ENCODE data around the gene IQSEC2.

IQSEC2 gene

DNA sequence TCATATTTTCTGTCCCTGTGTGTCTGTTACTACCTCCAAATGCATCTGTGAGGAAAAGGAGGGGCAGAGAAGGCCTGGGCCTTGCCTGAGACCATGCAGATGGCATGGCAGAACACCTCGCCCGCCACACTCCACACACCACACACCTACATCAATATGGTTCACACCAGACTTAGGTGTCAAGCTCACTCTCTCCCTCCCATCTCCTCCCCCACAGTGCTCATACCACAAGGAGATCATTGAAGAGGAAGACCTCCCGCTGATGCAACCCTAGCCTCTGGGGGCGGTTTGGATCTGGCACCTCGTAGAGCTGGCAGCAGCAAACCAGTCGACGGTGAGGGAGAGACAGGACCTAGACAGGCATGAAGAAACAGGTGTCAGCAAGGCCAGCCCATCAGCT is 39.8 kb downstream of the IQSEC2 start:
- no peak for DNase-seq

DNA sequence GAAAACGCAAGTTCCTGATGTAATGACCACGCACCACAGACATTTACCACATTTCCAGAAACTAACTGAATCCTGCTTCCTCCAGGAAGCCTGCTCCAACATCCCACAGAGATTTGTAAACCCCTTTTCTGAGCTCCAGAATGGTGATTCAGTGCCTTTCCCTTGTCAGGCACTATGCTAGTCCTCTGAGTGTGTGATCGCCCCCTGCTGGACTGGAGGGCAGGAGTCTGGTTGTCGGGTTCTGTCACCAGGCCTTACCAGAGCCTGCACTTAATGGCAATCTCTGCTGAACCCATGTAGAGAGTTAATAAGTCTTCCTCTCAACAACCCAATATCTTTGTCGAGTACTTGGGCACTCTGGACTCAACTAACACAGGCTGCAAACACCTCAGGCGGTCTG is 41.9 kb downstream of the IQSEC2 start:
- no peak for DNase-seq

DNA sequence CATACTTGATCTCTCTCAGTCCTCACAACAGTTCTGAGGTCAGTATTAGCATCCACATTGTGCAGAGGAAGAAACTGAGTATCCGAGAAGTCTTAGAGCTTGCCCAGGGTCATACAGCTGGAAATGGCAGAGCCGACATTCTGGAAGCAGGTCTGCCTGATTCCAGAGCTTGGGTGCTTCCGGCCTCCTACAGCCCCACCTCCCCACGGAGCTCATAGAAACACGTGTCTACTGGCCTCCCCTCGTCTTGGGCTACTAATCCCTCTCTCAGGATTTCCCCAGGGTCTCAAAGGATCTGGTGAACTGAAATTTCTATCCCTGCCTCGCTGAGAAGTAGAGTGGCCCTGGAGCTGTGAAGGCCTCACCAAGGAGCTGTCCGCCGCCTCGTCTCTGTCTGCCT is 44.3 kb downstream of the IQSEC2 start:
- DNase-seq = no peak

DNA sequence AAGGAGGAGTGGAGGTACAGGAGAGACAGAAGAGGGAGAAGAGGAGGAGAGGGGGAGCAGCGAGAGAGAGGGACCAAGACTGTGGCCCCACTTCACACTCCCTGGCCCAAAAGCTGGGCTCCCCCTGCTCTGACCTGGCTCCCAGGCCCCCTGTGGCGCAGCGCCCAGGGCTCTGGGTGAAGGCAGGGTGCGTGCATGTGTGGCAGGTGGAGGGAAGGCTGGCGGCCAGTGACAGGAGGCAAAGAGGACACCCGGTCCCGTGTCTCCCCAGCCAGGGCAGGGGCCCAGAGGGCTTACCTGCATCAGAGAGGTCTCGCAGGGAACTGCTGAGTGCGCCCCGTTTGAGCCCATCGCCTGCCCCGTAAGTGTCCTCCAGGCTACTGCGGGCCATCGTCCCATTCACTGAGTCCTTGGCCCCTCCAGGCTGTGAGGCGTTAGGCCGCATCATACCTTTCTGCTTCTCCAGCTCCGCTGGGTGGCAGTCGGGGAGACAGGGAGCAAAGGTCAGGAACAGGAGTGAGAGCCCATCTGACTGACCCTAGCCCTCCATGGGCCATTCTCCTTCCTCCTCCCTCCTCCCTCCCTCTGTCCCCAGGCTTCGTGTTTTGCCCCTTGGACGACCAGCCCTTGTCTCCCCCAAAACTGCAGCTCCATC is 45.2 kb downstream of the IQSEC2 start:
- DNase-seq = no peak

DNA sequence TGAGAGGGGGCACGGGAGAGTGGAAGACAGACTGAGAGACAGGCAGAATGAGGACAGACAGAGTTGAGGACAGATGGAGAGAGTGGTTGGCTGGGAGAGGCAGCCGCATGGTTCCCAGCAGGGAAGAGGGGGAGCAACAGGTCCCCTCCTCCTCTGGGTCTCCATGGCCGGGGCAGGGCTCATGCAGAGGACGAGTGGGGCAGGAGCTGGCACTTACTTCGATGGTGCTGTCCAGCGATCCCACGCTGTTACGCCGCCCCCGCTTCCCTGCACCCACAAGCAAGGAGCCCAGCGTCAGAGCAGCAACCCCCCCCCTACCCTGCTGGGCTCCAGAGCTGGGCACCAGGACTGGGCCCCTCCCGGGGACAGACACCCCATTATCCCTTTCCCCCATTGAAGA is 45.8 kb downstream of the IQSEC2 start:
- no peak for DNase-seq

DNA sequence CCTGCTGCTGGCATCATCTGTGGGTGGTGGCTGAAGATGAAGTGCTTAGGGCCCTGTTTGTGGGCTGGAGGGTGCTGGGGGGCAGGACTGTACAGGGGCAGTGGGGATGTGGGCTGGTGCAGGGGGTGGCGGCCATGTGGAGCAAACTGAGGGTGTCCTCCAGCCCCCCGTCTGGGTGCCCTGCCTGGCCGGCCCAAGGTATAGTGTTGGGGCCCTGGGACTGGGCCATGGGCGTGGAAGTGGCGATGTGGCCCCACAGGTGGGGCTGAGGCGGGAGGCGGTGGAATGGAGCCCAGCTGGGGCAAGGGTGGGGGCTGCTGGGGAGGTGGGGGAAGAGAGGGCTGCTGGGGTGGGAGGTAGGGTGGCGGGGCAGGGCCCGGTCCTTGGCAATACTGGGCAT is 46.9 kb downstream of the IQSEC2 start:
- no peak for DNase-seq

DNA sequence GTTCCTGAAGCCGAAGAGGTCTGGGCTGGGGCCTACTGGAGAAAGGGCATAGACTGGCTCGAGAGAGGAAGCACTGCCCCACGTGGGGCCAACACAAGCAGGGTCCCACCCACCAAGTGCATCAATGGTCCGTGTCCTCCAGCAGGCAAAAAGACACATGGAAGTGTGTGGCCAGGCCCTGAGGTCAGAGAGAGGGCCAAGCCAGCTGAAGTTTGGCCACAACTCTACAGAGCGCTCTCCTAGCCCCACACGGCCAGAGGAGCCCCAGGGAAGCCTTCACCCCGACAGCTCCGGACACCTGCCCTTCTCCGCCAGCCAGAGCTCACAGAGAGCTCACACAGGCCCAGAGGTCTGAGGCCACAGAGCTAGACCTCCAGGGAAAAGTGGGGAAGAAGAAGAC is 47.8 kb downstream of the IQSEC2 start:
- no peak for DNase-seq

DNA sequence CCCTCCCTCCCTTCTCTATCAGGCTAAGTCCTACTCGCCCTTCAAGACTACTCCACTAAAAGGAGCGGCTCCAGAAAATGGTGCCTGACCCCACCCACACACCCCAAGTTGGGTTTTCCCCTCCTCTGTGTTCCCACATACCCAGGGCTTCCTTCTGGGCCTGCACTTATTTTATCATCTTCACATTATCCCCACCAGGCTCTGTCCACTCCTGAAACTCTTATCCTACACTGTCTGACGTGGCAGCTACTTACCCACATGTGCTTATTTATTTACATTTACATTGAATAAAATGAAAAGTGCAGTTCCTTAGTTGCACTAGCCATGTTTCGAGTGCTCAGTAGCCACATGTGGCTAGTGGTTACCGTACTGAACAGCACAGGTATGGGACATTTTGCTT is 51.3 kb downstream of the IQSEC2 start:
- DNase-seq = no peak

DNA sequence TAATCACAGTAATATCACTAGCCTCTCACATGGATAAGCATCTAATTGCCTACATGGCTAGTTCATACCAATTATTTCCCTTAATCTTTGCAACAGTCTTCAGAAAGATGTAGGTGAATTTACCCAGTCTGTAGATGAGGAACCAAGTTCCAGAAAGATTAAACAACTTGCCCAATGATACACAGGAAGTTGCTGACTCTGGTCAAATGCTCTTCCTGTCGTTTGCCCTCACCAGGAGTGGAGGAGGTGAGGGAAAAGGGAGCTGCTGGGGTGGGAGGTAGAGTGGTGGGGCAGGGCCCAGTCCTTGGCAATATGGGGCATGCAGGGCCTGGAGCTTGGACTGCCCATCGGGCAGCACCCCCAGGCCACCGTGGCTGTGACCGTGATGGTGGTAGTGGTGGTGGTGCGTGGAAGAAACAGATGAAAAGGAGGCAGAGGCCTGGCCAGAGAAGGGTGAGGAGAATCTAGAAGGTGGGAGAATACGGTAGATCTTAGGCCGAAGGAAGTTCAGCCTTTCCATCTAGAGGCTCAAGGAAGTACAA is 54.1 kb downstream of the IQSEC2 start:
- DNase-seq = no peak

DNA sequence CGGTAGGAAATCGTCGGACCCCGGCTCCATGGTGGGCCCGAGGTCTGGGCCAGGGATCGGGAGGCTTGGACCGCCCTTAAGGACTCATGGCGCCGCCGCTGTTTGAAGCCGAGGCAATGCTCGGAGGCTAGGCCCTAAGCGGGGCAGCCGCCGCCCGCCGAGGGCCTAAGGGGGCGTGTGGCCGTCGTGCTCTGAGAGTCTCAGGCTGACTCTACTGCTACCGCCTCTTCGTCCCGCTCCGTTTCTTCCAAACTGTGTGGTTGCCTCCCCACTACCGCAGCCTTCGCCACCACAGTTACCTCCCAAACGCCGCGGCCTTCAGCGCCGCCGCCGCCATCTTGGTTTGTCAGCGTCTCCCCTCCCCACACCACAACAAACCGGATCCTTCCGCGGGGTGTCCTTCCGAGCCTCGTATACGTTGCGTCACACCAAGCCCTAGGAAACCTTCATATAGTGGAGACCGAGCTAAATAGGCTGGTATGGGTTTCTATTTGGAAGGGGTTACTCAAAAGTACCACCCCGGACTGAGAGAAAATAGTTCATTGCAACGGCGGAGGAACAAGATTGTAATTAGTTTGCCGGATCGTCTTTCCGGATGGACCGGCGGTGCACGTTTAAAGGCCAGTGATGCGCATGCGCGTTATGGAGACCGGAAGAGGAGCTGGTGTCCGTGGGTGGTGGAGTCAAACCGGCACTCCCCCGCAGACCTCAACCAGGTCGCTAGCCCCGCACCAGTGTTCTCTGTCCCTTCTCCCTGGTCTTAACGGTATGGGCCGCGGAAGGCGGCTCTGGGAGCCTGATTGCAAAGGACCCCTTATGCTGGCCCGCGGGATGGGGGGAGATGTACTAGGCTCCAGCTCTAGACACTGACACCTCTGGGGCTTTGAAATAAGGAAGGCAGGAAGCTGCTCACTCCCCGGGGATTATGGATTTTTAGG is 56.3 kb downstream of the IQSEC2 start, which contains the start of gene KDM5C:
TSS of gene KDM5C (minus strand) at position 348 of the 938 bp plus-strand sequence. CDS start at position 30, 318 bp downstream.
- DNase-seq = peak; percentile 78

DNA sequence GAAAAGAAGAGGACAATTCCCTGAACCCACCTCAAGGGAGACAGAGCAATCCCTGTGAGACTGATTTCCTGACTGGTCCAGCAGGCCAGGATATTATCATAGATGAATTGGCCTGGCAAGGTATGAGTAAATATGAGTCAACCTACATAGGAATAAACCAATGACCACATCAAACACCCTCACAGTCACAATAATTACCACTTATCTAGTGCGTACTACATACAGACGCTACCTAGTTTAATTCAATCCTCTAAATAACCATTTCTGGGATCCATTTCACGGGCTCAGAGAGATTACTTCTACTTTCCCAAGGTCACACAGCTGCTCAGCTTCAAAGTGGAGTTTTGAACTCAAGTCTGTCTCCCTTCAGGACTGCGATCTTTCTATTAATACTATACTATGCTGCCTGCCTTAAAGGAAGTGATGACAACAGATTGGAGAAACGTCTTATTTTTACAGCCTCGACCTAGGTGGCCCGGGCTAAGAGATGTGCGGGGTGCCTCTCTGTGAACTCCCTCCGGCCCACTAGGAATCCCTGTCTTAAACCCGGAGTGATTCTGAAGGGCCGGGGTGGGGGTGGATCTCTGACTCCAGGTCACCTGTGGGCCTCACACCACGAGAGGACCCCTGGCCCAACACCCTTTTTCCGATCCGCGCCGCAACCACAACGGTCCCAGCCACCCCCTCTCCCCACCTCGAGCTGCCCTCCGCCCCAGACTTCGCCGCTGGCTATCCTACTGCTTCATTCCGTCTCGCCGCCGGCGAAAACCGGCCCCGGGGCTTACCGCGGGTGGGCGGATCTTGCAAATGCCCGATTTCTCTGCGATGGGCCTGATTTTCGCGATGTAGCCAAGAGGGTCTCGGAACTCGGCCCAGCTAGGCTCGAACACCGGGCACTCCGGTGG is 57.2 kb downstream of the IQSEC2 start:
- DNase-seq = no peak

DNA sequence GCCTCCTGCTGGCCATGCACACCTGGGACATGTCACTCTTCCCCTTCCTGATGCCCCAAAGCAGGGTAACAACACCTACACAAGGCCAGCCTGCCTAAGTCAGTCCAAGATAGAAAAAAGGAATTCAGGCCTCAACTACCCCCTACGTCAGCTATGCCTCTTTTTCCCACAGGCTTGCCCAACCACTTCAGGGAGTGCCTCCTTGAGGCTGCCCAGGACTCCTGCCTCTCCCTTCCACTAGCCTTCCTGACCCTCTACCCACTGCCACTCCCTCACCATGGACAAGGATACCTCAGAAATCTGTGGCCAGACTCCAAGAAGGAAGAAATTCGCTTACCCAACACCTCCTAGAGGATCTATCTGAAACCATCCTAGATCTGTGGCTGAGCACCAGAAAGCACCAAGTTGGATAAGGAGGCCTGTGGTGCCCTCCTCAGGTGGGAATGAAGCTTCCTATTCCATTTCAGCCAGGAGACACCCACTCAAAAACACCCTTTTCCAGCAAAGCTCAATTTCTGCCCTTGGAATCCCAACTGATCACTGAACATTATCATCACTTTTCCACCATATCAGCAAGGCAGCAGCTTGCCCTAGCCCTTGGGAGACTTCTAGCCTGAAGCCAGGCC is 58.2 kb downstream of the IQSEC2 start:
- DNase-seq = no peak

Measured in NCI-H2029 treated with DMSO at 0.1 percent for 48 hours (cell line).